Progenitor cell of endocrine pancreas (in vitro differentiated cells): ENCODE data around the gene ZNF398. TPM values are rescaled to one million over a fixed set of nuclear protein-coding genes. Genes with fewer than 3 reads are reported as not detected.

ENCODE experiments used
- DNase-seq: peaks from one replicate; pipeline ENCODE4 v3.0.0; 2021; ENCODE audit warnings: low spot score; ENCODE audit not compliant: unreplicated experiment
- H3K27ac Mint-ChIP-seq: 2 replicates; pipeline ENCODE4 v1.8.0; 2021; ENCODE audit warnings: mild to moderate bottlenecking, moderate library complexity, mixed read lengths
- H3K27me3 Mint-ChIP-seq: 2 replicates; pipeline ENCODE4 v1.8.0; 2021; ENCODE audit warnings: mixed read lengths
- H3K36me3 Mint-ChIP-seq: 2 replicates; pipeline ENCODE4 v1.8.0; 2022; ENCODE audit warnings: mixed read lengths; ENCODE audit not compliant: insufficient read depth
- H3K4me1 Mint-ChIP-seq: 2 replicates; pipeline ENCODE4 v1.8.0; 2021; ENCODE audit warnings: low read depth, mixed read lengths
- H3K4me3 Mint-ChIP-seq: 2 replicates; pipeline ENCODE4 v1.8.0; 2021; ENCODE audit warnings: low read depth, mild to moderate bottlenecking, moderate library complexity, mixed read lengths
- H3K9me3 Mint-ChIP-seq: 2 replicates; pipeline ENCODE4 v1.8.0; 2021; ENCODE audit warnings: low read depth, mixed read lengths
- CTCF ChIP-seq: fragments of 200-600 bp; sonication (generic); IDR thresholded peaks from one replicate; pipeline ENCODE4 v1.5.0; 2021; ENCODE audit warnings: antibody characterized with exemption, mild to moderate bottlenecking; ENCODE audit not compliant: unreplicated experiment
- total RNA-seq: library from RNA; stranded (reverse); gene quantifications from 2 replicates; pipeline ENCODE4 v1.2.1, GENCODE V29; 2021

Gene ZNF398
- total RNA-seq, 1 donor from 2014 or later = 17.5 TPM

- Mint-ChIP-seq H3K4me3 (no peak overlapping the region), H3K27ac (peak overlapping the region; percentile 7), H3K36me3 (peaks cover 9% of the 10 kb centered on the region), H3K9me3 (no peaks in the 10 kb centered on the region), H3K27me3 (no peaks in the 10 kb centered on the region), H3K4me1 (peaks cover 14% of the 10 kb centered on the region)
- no peak for DNase-seq
- no peak for TF ChIP-seq CTCF
Observed at GRCh38 chr7:149150981-149151380, 3.7 kb downstream of the ZNF398 start.

GRCh38 chr7:149153346-149153745, 6.1 kb downstream of the ZNF398 start:
- Mint-ChIP-seq H3K36me3 (peaks cover 17% of the 10 kb centered on the region), H3K4me3 (no peak overlapping the region), H3K27me3 (no peaks in the 10 kb centered on the region), H3K4me1 (peaks cover 9% of the 10 kb centered on the region), H3K27ac (no peak overlapping the region), H3K9me3 (no peaks in the 10 kb centered on the region)
- DNase-seq = no peak
- TF ChIP-seq CTCF = no peak

GRCh38 chr7:149154056-149154455, 6.8 kb downstream of the ZNF398 start:
- H3K27me3 Mint-ChIP-seq = no peaks in the 10 kb centered on the region
- no peak overlapping the region for H3K4me3 Mint-ChIP-seq
- no peak overlapping the region for H3K27ac Mint-ChIP-seq
- H3K9me3 Mint-ChIP-seq = no peaks in the 10 kb centered on the region
- no peak for DNase-seq
- no peak for TF ChIP-seq CTCF
- peaks cover 17% of the 10 kb centered on the region for H3K36me3 Mint-ChIP-seq
- peaks cover 4% of the 10 kb centered on the region for H3K4me1 Mint-ChIP-seq

GRCh38 chr7:149156898-149157297, 9.6 kb downstream of the ZNF398 start:
- Mint-ChIP-seq H3K27ac (no peak overlapping the region), H3K36me3 (peaks cover 21% of the 10 kb centered on the region), H3K27me3 (no peaks in the 10 kb centered on the region), H3K4me1 (no peaks in the 10 kb centered on the region), H3K9me3 (no peaks in the 10 kb centered on the region), H3K4me3 (no peak overlapping the region)
- no peak for TF ChIP-seq CTCF
- DNase-seq = no peak

- Mint-ChIP-seq H3K4me3 (no peak overlapping the region), H3K36me3 (peaks cover 10% of the 10 kb centered on the region), H3K27me3 (no peaks in the 10 kb centered on the region), H3K4me1 (no peaks in the 10 kb centered on the region), H3K9me3 (no peaks in the 10 kb centered on the region), H3K27ac (no peak overlapping the region)
- DNase-seq = no peak
- TF ChIP-seq CTCF = no peak
Observed at GRCh38 chr7:149161241-149161848, 14.1 kb downstream of the ZNF398 start.
